Pancreas (tissue), 10 donors: ENCODE measurements around the gene PDE2A. TPM values are rescaled to one million over a fixed set of nuclear protein-coding genes. Genes with fewer than 3 reads are reported as not detected.

Experiments
- ATAC-seq, 4 donors: fragments of 200-7000 bp; cut with Tn5 transposase; one replicate each; pipeline versions ENCODE4 v1.8.0 to v1.9.1; 2020; ENCODE audit warnings: mild to moderate bottlenecking in 4 of 4, moderate library complexity in 4 of 4
- DNase-seq, 6 donors: peaks; one replicate each; pipeline ENCODE4 v3.0.0-alpha.2; 2020
- FAIRE-seq: peaks from 2 replicates; lab custom pipeline; 2012; peaks lifted over from hg19 to GRCh38; lab: Jason Lieb, UNC
- H3K27ac ChIP-seq, 4 donors: fragments of 200-600 bp; sonication (generic); 1 replicate in 3 of 4; 2 replicates in 1 of 4; pipeline versions ENCODE4 v1.5.0 to v1.8.0; 2020
- H3K27me3 ChIP-seq, 4 donors: fragments of 200-600 bp; one replicate each; pipeline ENCODE4 v1.8.0; 2021
- H3K36me3 ChIP-seq, 3 donors: fragments of 200-600 bp; sonication (generic) in 1 of 3; one replicate each; pipeline versions ENCODE4 v1.5.0 to v1.8.0; 2020 to 2021
- H3K4me1 ChIP-seq, 3 donors: fragments of 200-600 bp; one replicate each; pipeline ENCODE4 v1.8.0; 2021
- H3K4me3 ChIP-seq, 4 donors: fragments of 200-600 bp; sonication (generic) in 2 of 4; one replicate each; pipeline versions ENCODE4 v1.5.0 to v1.8.0; 2020 to 2021
- H3K9me3 ChIP-seq, 4 donors: fragments of 200-600 bp; one replicate each; pipeline ENCODE4 v1.8.0; 2021
- CTCF ChIP-seq, 4 donors: fragments of 200-600 bp; sonication (generic) in 3 of 4; IDR thresholded peaks; one replicate each; pipeline versions ENCODE4 v1.5.0 to v1.8.0; 2021; ENCODE audit warnings: antibody characterized with exemption in 4 of 4
- WGBS, 2 donors: extraction: QIAGEN DNeasy Blood & Tissue Kit; methylation state at CpG; one replicate each; pipeline ENCODE4 v1.1.7; 2013; 5-methylcytosine and 5-hydroxymethylcytosine counted together
- intact Hi-C, 3 donors: fragments of 100-400 bp; cut with DNase I; formaldehyde crosslinking; loops; one replicate each; pipeline versions ENCODE4 v1.11.1 to v1.14.2; 2022
- microRNA-seq, 2 donors: library from miRNA; unstranded; fragments of <30 nt; microRNA quantifications; one replicate each; pipeline versions ENCODE4 to v1.1.0, GENCODE V29; 2019 to 2020
- polyA plus RNA-seq, 2 donors: library from polyadenylated mRNA; stranded (reverse); fragments of 200-250 nt; gene quantifications; one replicate each; pipeline ENCODE4 v1.2.3, GENCODE V29; 2013
- total RNA-seq, 6 donors: library from RNA; stranded (reverse); fragmentation: NEBNext Ultra II Directional in 4 of 6; extraction: Animal tissue kit (Norgen Biotek cat#: 25700) in 4 of 6; gene quantifications; one replicate each; pipeline versions ENCODE4 v1.2.1 to v1.2.4, GENCODE V29; 2021 to 2023
- donor health status: healthy with polysubstance abuse.
- donor health status: DM: no; HTN: no; CAD: no; lungs with moderate emphysema.
- donor health status: DM: no; HTN: no; CAD: no.
- donor health status: control.
- donor health status: control.
- donor health status: Bipolar disorder and iron deficiency.
- donor health status: DM: yes; HTN: yes; CAD: no.
- donor health status: DM: no; HTN: no; CAD: no.
- donor health status: DM: no; HTN: no; CAD: no.
- donor health status: DM: yes; HTN: yes; CAD: no.

The PDE2A gene
- total and polyA plus RNA-seq, 8 donors = 2.1 to 16.3 (median 4.1) TPM

GRCh38 chr11:72534371-72535193 lies 139.6 kb downstream of the PDE2A start:
- Histone ChIP-seq H3K9me3 (no peaks in the 10 kb centered on the region), H3K4me1 (peaks cover 0 to 9% (median 0%) of the 10 kb centered on the region in 3 donors), H3K4me3 (no peak overlapping the region), H3K36me3 (no peaks in the 10 kb centered on the region), H3K27me3 (no peaks in the 10 kb centered on the region), H3K27ac (no peak overlapping the region)
- FAIRE-seq (no peak), DNase-seq (no peak), ATAC-seq (peak; percentile 44 to 82 (median 56))
- no peak for TF ChIP-seq CTCF (IDR thresholded peaks at IDR 0.05)
- intact Hi-C loops = no loop called here
- 45 to 58% methylated on average over 3 of the region's 3 CpGs for WGBS, 2 donors

DNA sequence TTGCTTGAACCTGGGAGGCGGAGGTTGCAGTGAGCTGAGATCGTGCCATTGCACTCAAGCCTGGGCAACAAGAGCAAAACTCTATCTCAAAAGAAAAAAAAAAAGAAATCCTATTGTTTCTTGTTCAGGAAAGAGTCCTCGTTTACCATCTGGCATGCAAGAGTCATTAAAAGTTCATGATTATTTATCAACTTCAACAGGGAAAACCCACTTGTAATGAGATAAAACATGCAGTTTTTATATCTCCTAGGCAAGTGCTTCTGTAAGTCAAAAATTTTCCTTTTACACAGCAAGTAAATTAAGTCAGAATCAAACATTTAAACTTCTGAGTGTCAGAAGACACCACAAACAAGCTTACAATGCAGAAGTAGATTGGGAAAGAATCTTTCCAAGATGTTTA lies 145.2 kb downstream of the PDE2A start:
- Histone ChIP-seq H3K4me1 (no peaks in the 10 kb centered on the region), H3K36me3 (no peaks in the 10 kb centered on the region), H3K27me3 (no peaks in the 10 kb centered on the region), H3K4me3 (no peak overlapping the region), H3K9me3 (no peaks in the 10 kb centered on the region), H3K27ac (no peak overlapping the region)
- ATAC-seq = no peak
- FAIRE-seq = no peak
- WGBS, 2 donors = 52 to 58% methylated on average over 3 of the region's 3 CpGs
- intact Hi-C loops = no loop called here
- no peak for TF ChIP-seq CTCF (IDR thresholded peaks at IDR 0.05)
- no peak for DNase-seq

- Histone ChIP-seq H3K36me3 (no peaks in the 10 kb centered on the region), H3K9me3 (no peaks in the 10 kb centered on the region), H3K27me3 (no peaks in the 10 kb centered on the region), H3K4me1 (no peaks in the 10 kb centered on the region), H3K27ac (no peak overlapping the region), H3K4me3 (no peak overlapping the region)
- no peak for ATAC-seq
- FAIRE-seq = no peak
- 89 to 93% methylated on average over 3 of the region's 3 CpGs for WGBS, 2 donors
- no peak for TF ChIP-seq CTCF (IDR thresholded peaks at IDR 0.05)
- no peak for DNase-seq
- intact Hi-C loops = no loop called here
These were observed 146.1 kb downstream of the PDE2A start for GRCh38 chr11:72528121-72528520.

Small RNAs within 50 kb of the gene (microRNA-seq; reads per million reads assigned to microRNA genes)
- gene MIR139 = 1,635 to 1,709 reads per million in 2 donors

Other genes starting within 250 kb of the PDE2A start
- 10 to 100 TPM; 10.7 to 19.3 (median 15.6) TPM for gene CLPB, start 239.9 kb downstream of the PDE2A start, total RNA-seq
- gene CLPB, start 239.9 kb downstream of the PDE2A start, polyA plus RNA-seq = 10 to 100 TPM in 1 of 2 donors, 1 to 10 TPM in 1; 5.1 to 10.3 TPM
- 10 to 100 TPM; 21.5 to 72.0 (median 34.4) TPM for gene ARAP1, start 78.0 kb upstream of the PDE2A start, total RNA-seq
- gene ARAP1, start 78.0 kb upstream of the PDE2A start, polyA plus RNA-seq = 10 to 100 TPM; 69.1 to 73.5 TPM
- gene STARD10, start 119.6 kb upstream of the PDE2A start, total RNA-seq = 100 to 1,000 TPM in 5 of 6 donors, 10 to 100 TPM in 1; 99.5 to 187 (median 153) TPM
- 100 to 1,000 TPM; 201 to 366 TPM for gene STARD10, start 119.6 kb upstream of the PDE2A start, polyA plus RNA-seq
- 10 to 100 TPM in 5 of 6 donors, 1 to 10 TPM in 1; 4.5 to 31.7 (median 11.6) TPM for gene ATG16L2, start 140.0 kb upstream of the PDE2A start, total RNA-seq
- 10 to 100 TPM; 67.5 to 75.7 TPM for gene ATG16L2, start 140.0 kb upstream of the PDE2A start, polyA plus RNA-seq